ENCODE data around the gene RASA3.
"Not testable (repeated sequence)": the region's sequence is repeated elsewhere in the genome, so short reads cannot be mapped to it uniquely, and the experiment has no call there.

RASA3 gene

GRCh38 chr13:113991191-113991669 is 141.2 kb downstream of the RASA3 start:
- Histone ChIP-seq H3K79me2 (ENCODE audit: insufficient read depth, low read length) (no peaks in the 10 kb centered on the region), H3K27me3 (ENCODE audit: insufficient read depth, low read length, poor library complexity) (no peaks in the 10 kb centered on the region), H3K9ac (ENCODE audit: low read depth, low read length) (no peak overlapping the region), H3K4me2 (ENCODE audit: insufficient read depth, low read length) (no peak overlapping the region), H3K36me3 (ENCODE audit: insufficient read depth, low read length) (peaks cover 50% of the 10 kb centered on the region), H4K20me1 (ENCODE audit: insufficient read depth, low read length) (no peaks in the 10 kb centered on the region; the same call in 1 of the 2 replicates), H3K4me1 (ENCODE audit: insufficient read depth, low read length) (no peaks in the 10 kb centered on the region), H2AFZ (ENCODE audit: low read depth, low read length) (no peak overlapping the region), H3K9me3 (ENCODE audit: insufficient read depth, low read length, severe bottlenecking) (no peaks in the 10 kb centered on the region), H3K4me3 (ENCODE audit: low read depth in 1 of 2, low read length in 2 of 2) (no peak overlapping the region), H3K27ac (ENCODE audit: low read length) (no peak overlapping the region)
- no peak for ATAC-seq (ENCODE audit: insufficient read depth, low read depth)
- TF ChIP-seq, protein P1, sequence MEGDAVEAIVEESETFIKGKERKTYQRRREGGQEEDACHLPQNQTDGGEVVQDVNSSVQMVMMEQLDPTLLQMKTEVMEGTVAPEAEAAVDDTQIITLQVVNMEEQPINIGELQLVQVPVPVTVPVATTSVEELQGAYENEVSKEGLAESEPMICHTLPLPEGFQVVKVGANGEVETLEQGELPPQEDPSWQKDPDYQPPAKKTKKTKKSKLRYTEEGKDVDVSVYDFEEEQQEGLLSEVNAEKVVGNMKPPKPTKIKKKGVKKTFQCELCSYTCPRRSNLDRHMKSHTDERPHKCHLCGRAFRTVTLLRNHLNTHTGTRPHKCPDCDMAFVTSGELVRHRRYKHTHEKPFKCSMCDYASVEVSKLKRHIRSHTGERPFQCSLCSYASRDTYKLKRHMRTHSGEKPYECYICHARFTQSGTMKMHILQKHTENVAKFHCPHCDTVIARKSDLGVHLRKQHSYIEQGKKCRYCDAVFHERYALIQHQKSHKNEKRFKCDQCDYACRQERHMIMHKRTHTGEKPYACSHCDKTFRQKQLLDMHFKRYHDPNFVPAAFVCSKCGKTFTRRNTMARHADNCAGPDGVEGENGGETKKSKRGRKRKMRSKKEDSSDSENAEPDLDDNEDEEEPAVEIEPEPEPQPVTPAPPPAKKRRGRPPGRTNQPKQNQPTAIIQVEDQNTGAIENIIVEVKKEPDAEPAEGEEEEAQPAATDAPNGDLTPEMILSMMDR (IDR thresholded peaks at IDR 0.05; ENCODE audit: borderline replicate concordance, extremely low read depth, low read length, poor library complexity, severe bottlenecking): no peak
- TF ChIP-seq EZH2 (IDR thresholded peaks at IDR 0.05; ENCODE audit: borderline replicate concordance, low read depth, low read length, severe bottlenecking): no peak
- no peak for DNase-seq

- Histone ChIP-seq H3K79me2 (ENCODE audit: insufficient read depth, low read length) (no peaks in the 10 kb centered on the region), H3K4me3 (ENCODE audit: low read depth in 1 of 2, low read length in 2 of 2) (no peak overlapping the region), H3K27ac (ENCODE audit: low read length) (no peak overlapping the region), H3K4me1 (ENCODE audit: insufficient read depth, low read length) (no peaks in the 10 kb centered on the region), H2AFZ (ENCODE audit: low read depth, low read length) (no peak overlapping the region), H3K9ac (ENCODE audit: low read depth, low read length) (no peak overlapping the region), H3K27me3 (ENCODE audit: insufficient read depth, low read length, poor library complexity) (no peaks in the 10 kb centered on the region), H3K36me3 (ENCODE audit: insufficient read depth, low read length) (peaks cover 47% of the 10 kb centered on the region), H3K4me2 (ENCODE audit: insufficient read depth, low read length) (no peak overlapping the region), H3K9me3 (ENCODE audit: insufficient read depth, low read length, severe bottlenecking) (no peaks in the 10 kb centered on the region), H4K20me1 (ENCODE audit: insufficient read depth, low read length) (no peaks in the 10 kb centered on the region)
- no peak for TF ChIP-seq EZH2 (IDR thresholded peaks at IDR 0.05; ENCODE audit: borderline replicate concordance, low read depth, low read length, severe bottlenecking)
- TF ChIP-seq, protein P1 (IDR thresholded peaks at IDR 0.05; ENCODE audit: borderline replicate concordance, extremely low read depth, low read length, poor library complexity, severe bottlenecking): no peak
- ATAC-seq (ENCODE audit: insufficient read depth, low read depth) (no peak), DNase-seq (no peak)
Measured at GRCh38 chr13:113990321-113990837, 142.0 kb downstream of the RASA3 start.

DNA sequence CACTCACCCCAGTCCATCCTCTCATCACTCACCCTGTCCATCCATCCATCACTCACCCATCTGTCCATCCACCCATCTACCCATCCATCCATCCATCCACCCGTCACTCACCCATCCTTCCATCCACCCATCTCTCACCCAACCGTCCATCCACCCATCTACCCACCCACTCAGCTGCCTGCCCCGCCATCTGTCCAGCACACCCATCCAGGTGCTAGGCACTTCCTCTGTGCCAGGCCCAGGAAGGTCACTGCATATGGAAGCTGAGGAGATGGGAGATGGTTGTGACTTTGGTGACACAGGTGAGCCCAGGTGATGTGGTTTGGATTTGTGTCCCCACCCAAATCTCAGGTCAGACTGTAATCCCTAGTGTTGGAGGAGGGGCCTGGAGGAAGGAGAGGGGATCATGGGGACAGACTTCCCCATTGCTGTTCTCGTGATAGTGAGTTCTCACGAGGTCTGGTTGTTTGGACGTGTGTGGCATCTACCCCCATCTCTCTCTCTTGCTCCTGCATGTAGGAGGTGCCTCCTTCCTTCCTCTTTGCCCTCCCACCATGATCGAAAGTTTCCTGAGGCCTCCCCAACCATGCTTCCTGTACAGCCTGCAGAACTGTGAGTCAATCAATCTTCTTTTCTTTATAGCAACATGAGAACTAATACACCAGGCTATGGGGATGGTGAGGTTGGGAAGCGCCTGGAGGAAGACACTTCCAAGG is 142.7 kb downstream of the RASA3 start:
- TF ChIP-seq, protein P1 (IDR thresholded peaks at IDR 0.05; ENCODE audit: borderline replicate concordance, extremely low read depth, low read length, poor library complexity, severe bottlenecking): no peak
- no peak for TF ChIP-seq EZH2 (IDR thresholded peaks at IDR 0.05; ENCODE audit: borderline replicate concordance, low read depth, low read length, severe bottlenecking)
- peaks cover 42% of the 10 kb centered on the region for H3K36me3 ChIP-seq (ENCODE audit: insufficient read depth, low read length)
- no peak overlapping the region for H2AFZ ChIP-seq (ENCODE audit: low read depth, low read length)
- no peaks in the 10 kb centered on the region for H3K79me2 ChIP-seq (ENCODE audit: insufficient read depth, low read length)
- DNase-seq: no peak
- H3K4me3 ChIP-seq (ENCODE audit: low read depth in 1 of 2, low read length in 2 of 2): no peak overlapping the region
- no peaks in the 10 kb centered on the region for H3K27me3 ChIP-seq (ENCODE audit: insufficient read depth, low read length, poor library complexity)
- no peak overlapping the region for H3K27ac ChIP-seq (ENCODE audit: low read length)
- no peaks in the 10 kb centered on the region for H3K9me3 ChIP-seq (ENCODE audit: insufficient read depth, low read length, severe bottlenecking)
- no peak overlapping the region for H3K4me2 ChIP-seq (ENCODE audit: insufficient read depth, low read length)
- no peak overlapping the region for H3K9ac ChIP-seq (ENCODE audit: low read depth, low read length)
- H3K4me1 ChIP-seq (ENCODE audit: insufficient read depth, low read length): no peaks in the 10 kb centered on the region
- no peak for ATAC-seq (ENCODE audit: insufficient read depth, low read depth)
- no peaks in the 10 kb centered on the region for H4K20me1 ChIP-seq (ENCODE audit: insufficient read depth, low read length)

GRCh38 chr13:113988859-113989258 is 143.6 kb downstream of the RASA3 start:
- not testable (repeated sequence) for H2AFZ ChIP-seq (ENCODE audit: low read depth, low read length); H3K9me3 ChIP-seq (ENCODE audit: insufficient read depth, low read length, severe bottlenecking); H3K9ac ChIP-seq (ENCODE audit: low read depth, low read length); H4K20me1 ChIP-seq (ENCODE audit: insufficient read depth, low read length); H3K27ac ChIP-seq (ENCODE audit: low read length); DNase-seq; H3K79me2 ChIP-seq (ENCODE audit: insufficient read depth, low read length); H3K4me3 ChIP-seq (ENCODE audit: low read depth in 1 of 2, low read length in 2 of 2); H3K4me2 ChIP-seq (ENCODE audit: insufficient read depth, low read length); H3K4me1 ChIP-seq (ENCODE audit: insufficient read depth, low read length); H3K27me3 ChIP-seq (ENCODE audit: insufficient read depth, low read length, poor library complexity); ATAC-seq (ENCODE audit: insufficient read depth, low read depth)
- H3K36me3 ChIP-seq (ENCODE audit: insufficient read depth, low read length): peaks cover 42% of the 10 kb centered on the region

Measured in DND-41 (cell line).